NB4 (cell line): ENCODE measurements around the gene RASIP1.

Experiments used
- DNase-seq: peaks from one replicate; pipeline ENCODE4 v3.0.0; 2010; ENCODE audit warnings: low read depth
- H3K4me3 ChIP-seq: one replicate; pipeline ENCODE4 v1.5.1; 2011; ENCODE audit warnings: mild to moderate bottlenecking, low read depth, low read length, moderate library complexity
- MAX ChIP-seq: IDR thresholded peaks from 2 replicates; pipeline ENCODE4 v1.6.1; 2011; ENCODE audit warnings: low read depth, low read length
- MYC ChIP-seq: IDR thresholded peaks from 2 replicates; pipeline ENCODE4 v1.6.1; 2011; ENCODE audit warnings: low read depth, low read length
- POLR2A ChIP-seq: IDR thresholded peaks from 2 replicates; pipeline ENCODE4 v1.6.1; 2011; ENCODE audit warnings: mild to moderate bottlenecking; ENCODE audit not compliant: insufficient read length; ENCODE audit errors: extremely low read depth
- TF ChIP-seq, protein P1 (sequence below): IDR thresholded peaks from one replicate; pipeline ENCODE4 v1.5.1; 2012; ENCODE audit warnings: low read depth, low read length

Gene RASIP1

DNA sequence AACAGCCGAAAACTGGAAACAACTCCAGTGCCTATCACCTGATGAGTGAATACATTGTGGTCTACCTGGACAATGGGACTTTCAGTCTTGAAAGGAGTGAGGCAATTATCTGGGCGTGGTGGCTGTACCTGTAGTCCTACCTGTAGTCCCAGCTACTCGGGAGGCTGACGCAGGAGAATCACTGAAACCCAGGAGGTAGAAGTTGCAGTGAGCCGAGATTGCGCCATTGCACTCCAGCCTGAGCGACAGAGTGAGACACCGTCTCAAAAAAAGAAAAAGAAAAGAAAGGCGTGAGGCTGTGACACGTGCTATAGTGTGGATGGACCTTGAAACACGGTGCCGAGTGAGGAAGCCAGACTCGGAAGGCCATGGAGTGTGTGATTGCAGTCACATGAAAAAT, 63.5 kb downstream of the RASIP1 start:
- H3K4me3 ChIP-seq = no peak overlapping the region
- DNase-seq = no peak
- TF ChIP-seq MAX (peak; percentile 25; the same call in 1 of the 2 replicates), MYC (no peak), POLR2A (no peak)
- TF ChIP-seq, protein P1, sequence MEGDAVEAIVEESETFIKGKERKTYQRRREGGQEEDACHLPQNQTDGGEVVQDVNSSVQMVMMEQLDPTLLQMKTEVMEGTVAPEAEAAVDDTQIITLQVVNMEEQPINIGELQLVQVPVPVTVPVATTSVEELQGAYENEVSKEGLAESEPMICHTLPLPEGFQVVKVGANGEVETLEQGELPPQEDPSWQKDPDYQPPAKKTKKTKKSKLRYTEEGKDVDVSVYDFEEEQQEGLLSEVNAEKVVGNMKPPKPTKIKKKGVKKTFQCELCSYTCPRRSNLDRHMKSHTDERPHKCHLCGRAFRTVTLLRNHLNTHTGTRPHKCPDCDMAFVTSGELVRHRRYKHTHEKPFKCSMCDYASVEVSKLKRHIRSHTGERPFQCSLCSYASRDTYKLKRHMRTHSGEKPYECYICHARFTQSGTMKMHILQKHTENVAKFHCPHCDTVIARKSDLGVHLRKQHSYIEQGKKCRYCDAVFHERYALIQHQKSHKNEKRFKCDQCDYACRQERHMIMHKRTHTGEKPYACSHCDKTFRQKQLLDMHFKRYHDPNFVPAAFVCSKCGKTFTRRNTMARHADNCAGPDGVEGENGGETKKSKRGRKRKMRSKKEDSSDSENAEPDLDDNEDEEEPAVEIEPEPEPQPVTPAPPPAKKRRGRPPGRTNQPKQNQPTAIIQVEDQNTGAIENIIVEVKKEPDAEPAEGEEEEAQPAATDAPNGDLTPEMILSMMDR = no peak

DNA sequence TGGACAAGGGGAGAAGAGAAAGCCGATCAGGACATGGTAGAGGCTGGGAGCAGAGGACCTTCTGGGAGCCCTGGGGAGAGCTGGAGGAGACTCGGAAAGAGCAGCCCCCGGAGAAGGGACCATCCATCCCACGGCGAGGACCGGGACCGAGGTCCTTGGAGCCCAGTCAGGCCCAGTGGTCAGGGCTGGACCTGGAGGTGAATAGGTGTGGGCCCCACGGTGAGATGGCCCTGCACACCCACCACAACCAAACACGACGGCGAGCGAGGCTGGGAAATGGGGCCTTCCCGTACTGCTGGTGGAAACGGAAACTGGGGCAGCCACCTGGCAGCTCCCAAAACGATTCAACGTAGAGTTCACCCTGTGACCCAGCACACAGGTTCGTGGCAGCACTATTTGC, 63.9 kb downstream of the RASIP1 start:
- no peak overlapping the region for H3K4me3 ChIP-seq
- TF ChIP-seq MAX (no peak), POLR2A (no peak), MYC (no peak)
- TF ChIP-seq, protein P1 = no peak
- DNase-seq = no peak

- H3K4me3 ChIP-seq = no peak overlapping the region
- TF ChIP-seq, protein P1 = peak; percentile 100
- TF ChIP-seq POLR2A (no peak), MAX (peak; percentile 86), MYC (peak; percentile 79; the same call in 1 of the 2 replicates)
- DNase-seq = peak; percentile 97
Measured at GRCh38 chr19:48674921-48675824, 65.2 kb downstream of the RASIP1 start.

GRCh38 chr19:48674216-48674809, 66.1 kb downstream of the RASIP1 start:
- no peak for DNase-seq
- no peak overlapping the region for H3K4me3 ChIP-seq
- TF ChIP-seq POLR2A (no peak), MYC (no peak), MAX (no peak)
- TF ChIP-seq, protein P1 = no peak

DNA sequence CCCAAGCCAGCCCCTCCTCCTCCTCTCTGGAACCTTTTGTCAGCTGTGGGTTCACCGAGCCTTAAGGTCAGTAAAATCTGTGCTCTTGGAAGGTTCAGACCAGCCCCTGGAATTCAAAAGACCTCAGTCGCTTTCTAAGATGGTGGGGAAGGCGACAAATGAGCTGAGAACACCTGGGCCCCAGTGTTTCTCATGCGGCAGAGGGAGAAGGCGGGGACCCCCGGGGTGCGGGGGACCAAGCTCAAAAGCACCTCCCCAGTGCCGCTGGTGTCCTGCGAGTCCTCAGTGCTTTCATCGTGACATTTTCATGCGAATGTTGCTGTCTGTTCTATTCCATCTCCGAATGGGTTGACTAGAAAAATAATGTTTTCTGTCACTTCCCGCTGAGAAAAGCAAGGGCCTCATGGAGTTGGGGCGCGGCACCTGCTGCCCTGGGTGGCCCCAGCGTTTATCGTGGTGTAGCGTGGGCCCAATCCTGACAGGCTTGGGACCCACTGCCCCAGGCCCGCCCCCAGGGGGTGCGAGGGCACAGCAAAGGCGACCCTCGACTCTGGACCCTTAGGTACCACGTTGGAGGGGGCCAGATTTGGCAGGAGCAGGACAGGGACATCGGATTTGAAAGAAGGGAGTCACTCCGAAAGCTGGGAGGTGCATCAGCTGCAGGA, 66.8 kb downstream of the RASIP1 start:
- H3K4me3 ChIP-seq = no peak overlapping the region
- no peak for DNase-seq
- TF ChIP-seq, protein P1 = no peak
- TF ChIP-seq MYC = no peak
- no peak for TF ChIP-seq MAX
- no peak for TF ChIP-seq POLR2A
